LNCAP (cell line): Measurements from ENCODE around the gene GPC3.

Source experiments
- TF ChIP-seq, protein P1 (sequence below): fragments of 450-650 bp; IDR thresholded peaks from 2 replicates; pipeline ENCODE4 v1.5.1; 2017; ENCODE audit warnings: mild to moderate bottlenecking

Gene GPC3

DNA sequence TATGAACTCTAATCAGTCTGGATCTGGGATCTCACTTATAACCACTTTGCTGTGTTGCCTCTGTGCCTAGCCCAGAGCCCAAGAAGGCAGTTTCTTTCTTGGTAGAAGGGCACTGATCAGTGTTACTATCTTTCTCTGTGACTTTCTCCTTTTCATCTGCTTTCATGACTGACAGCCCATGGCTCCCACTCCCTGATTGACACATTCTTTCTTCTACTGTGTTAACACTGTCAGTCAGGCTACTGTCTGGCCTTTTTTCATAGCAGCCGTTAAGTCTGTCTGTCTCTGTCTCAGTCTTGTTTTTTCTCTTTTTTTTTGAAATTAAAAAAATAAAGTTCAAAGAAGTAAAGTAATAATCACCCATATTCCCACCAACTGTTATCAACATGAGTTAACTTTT lies 210.6 kb downstream of the GPC3 start:
- TF ChIP-seq, protein P1, sequence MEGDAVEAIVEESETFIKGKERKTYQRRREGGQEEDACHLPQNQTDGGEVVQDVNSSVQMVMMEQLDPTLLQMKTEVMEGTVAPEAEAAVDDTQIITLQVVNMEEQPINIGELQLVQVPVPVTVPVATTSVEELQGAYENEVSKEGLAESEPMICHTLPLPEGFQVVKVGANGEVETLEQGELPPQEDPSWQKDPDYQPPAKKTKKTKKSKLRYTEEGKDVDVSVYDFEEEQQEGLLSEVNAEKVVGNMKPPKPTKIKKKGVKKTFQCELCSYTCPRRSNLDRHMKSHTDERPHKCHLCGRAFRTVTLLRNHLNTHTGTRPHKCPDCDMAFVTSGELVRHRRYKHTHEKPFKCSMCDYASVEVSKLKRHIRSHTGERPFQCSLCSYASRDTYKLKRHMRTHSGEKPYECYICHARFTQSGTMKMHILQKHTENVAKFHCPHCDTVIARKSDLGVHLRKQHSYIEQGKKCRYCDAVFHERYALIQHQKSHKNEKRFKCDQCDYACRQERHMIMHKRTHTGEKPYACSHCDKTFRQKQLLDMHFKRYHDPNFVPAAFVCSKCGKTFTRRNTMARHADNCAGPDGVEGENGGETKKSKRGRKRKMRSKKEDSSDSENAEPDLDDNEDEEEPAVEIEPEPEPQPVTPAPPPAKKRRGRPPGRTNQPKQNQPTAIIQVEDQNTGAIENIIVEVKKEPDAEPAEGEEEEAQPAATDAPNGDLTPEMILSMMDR = no peak

DNA sequence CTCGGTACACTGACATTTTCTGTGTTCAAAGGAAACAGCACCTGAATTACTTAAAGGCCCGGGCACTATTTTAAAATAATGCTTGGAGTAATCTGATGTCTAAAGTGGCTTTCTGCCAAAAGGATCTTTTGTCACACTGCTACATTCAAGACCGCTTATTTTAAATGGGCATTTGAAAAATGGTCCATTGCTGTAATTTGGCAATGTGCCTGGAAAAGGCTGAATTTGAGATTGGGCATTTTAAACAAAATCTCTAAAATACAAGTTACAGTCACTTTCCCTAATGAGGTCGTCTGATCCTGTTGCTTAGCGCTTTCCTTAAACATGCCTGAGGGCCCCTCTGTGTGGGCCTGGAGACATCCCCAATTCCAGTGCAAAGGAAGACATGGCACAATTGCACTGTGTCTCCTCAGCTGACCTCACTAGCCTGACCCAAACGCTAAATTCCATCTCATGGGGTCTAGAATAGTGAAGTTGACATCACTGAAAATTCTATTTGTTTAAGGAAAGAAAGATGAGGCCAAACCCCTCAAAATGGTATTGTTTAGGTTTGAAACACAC lies 214.2 kb downstream of the GPC3 start:
- TF ChIP-seq, protein P1 = no peak

DNA sequence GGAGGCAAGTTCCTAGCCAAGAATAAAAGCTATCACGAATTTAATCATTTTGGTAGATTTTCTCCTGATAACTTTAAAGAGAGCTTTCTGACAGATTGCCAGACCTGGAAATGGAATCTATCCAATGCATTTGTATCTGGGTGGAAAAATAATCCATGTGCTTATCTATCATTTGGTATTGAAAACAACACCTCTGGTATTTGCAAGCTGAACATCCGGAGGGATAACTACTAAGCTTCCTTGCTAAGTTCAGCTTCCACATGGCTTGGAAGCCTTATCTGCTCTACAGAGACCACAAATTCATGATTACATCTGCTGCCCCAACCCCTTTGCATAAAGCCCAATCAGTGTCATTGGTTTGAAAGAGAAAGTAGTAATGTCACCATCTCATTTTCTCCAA lies 230.7 kb downstream of the GPC3 start:
- TF ChIP-seq, protein P1 = no peak

DNA sequence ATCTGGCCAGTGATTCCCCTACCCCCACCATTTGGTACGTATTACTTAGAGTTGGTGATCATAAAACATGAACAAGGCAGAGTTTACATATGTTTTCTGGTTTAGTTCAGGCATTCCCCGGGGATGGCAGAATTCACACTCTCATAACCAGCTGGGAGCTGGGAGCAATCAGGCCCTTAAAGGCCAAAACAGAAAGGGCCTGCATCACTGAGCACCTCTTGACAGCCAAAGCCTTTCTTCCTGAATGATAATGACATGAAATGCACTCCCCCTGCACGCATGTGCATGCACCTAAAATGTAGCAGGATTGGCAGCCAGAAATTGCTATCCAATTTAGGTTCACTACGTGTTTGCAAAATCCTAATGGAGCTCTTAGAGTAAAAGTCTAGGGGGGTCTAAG lies 235.4 kb downstream of the GPC3 start:
- TF ChIP-seq, protein P1 = no peak

DNA sequence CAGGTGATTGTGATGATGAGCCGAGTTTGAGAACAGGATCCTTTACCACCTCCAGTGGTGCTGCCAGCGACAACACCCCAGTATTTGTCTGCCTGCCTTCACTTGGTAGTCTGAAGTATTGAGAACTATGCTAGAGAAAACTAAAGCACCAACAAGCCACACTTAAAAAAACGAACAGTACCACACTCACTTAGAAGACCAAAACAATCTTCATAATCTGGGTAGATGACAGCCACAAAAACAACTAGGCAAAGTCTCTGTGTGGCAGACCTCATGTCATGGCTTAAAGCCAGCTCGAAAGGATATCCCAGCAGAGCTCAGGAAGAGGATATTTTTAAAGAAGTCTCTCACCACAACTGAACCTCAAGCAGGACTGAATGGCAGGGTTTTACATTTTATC lies 236.0 kb downstream of the GPC3 start:
- TF ChIP-seq, protein P1 = no peak

DNA sequence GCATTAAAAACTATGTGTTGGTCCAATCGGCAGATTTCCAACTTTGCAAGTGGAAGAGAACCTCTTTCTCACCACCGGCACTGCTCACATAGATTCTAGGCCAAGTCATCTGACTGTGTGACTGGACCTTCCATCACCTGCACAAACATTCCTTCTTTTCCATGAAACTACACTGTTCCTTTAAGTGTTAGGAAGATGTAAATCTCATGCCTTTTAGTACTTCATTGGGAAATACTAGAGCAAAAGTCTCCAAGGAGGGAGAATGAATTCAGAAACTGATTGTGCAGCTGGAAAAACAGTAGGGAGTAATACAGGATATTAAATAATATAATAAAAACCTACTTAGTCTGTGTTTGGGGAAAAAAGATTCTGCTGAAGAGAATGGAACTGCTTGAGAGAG lies 238.2 kb downstream of the GPC3 start:
- TF ChIP-seq, protein P1 = no peak

DNA sequence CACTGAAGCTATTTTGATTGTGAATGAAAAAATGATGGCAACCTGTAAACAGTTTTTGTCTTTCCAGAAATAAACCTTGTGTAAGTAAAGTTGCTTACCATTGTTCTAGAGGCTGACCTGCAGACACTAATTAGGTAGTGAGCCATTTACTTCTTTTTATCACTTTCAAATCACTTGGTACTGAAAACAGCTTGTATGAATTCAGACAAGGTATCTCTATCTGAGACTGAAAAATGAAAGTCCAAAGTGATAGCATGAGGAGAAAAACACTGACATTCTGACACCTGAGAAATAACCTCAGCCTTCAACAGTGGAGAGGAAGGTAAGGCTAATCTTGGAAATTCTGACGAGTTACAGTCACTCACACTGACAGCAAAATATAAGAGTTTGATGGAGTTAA lies 238.8 kb downstream of the GPC3 start:
- TF ChIP-seq, protein P1 = no peak

DNA sequence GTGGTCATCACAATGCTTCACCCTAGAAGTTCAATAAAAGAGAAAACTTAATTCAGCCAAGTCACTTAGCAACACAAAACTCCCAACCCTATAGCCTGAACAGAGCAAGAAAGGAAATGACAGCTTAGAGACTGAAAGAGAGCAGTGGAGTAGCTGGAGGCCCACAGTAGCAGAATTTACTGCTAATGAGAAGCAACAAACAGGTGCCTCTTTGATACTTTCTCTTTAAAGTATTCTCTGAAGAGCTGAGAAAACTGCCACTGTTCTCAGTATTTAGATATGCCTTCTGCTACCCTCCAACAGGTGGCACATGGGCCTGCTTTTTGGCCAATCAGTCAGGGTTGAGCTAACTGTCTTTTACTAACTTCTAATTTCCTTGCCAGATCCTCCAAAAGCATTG lies 240.0 kb downstream of the GPC3 start:
- TF ChIP-seq, protein P1 = no peak
